Memory B cell (primary cell): Measurements from ENCODE around the gene LYRM4.
A peak's percentile ranks its signal among the peaks of the same experiment; 100 is the strongest.

Source experiments
- ATAC-seq: fragments of 150-1000 bp; cut with Tn5 transposase; 2 replicates; pipeline ENCODE4 v1.10.0; 2021; ENCODE audit warnings: low read depth, mild to moderate bottlenecking, moderate library complexity
- DNase-seq, 2 donors: peaks; one replicate each; pipeline ENCODE4 v3.0.0; 2022; ENCODE audit warnings: low spot score in 2 of 2
- H3K27ac Mint-ChIP-seq: one replicate; pipeline ENCODE4 v1.8.0; 2022; ENCODE audit warnings: mild to moderate bottlenecking, moderate library complexity, mixed read lengths
- H3K27me3 Mint-ChIP-seq: one replicate; pipeline ENCODE4 v1.8.0; 2022; ENCODE audit warnings: mixed read lengths
- H3K36me3 Mint-ChIP-seq: one replicate; pipeline ENCODE4 v1.8.0; 2022; ENCODE audit warnings: mild to moderate bottlenecking, mixed read lengths
- H3K4me1 Mint-ChIP-seq: one replicate; pipeline ENCODE4 v1.8.0; 2022; ENCODE audit warnings: mixed read lengths
- H3K4me3 Mint-ChIP-seq: one replicate; pipeline ENCODE4 v1.8.0; 2022; ENCODE audit warnings: mild to moderate bottlenecking, moderate library complexity, mixed read lengths
- H3K9me3 Mint-ChIP-seq: one replicate; pipeline ENCODE4 v1.8.0; 2022; ENCODE audit warnings: mixed read lengths

LYRM4 gene

GRCh38 chr6:5109436-5109835 is 151.3 kb downstream of the LYRM4 start:
- no peaks in the 10 kb centered on the region for H3K9me3 Mint-ChIP-seq
- ATAC-seq: no peak

GRCh38 chr6:5108536-5109150 is 152.1 kb downstream of the LYRM4 start:
- Mint-ChIP-seq H3K27ac (no peak overlapping the region), H3K36me3 (peaks cover 18% of the 10 kb centered on the region), H3K4me1 (no peaks in the 10 kb centered on the region), H3K9me3 (no peaks in the 10 kb centered on the region), H3K4me3 (no peak overlapping the region), H3K27me3 (no peaks in the 10 kb centered on the region)
- DNase-seq (no peak), ATAC-seq (no peak)

More at GRCh38 chr6:5109436-5109835, 151.3 kb downstream of the LYRM4 start:
- Mint-ChIP-seq H3K27ac (no peak overlapping the region), H3K36me3 (peaks cover 18% of the 10 kb centered on the region), H3K27me3 (no peaks in the 10 kb centered on the region), H3K4me1 (no peaks in the 10 kb centered on the region), H3K4me3 (no peak overlapping the region)
- DNase-seq: no peak

DNA sequence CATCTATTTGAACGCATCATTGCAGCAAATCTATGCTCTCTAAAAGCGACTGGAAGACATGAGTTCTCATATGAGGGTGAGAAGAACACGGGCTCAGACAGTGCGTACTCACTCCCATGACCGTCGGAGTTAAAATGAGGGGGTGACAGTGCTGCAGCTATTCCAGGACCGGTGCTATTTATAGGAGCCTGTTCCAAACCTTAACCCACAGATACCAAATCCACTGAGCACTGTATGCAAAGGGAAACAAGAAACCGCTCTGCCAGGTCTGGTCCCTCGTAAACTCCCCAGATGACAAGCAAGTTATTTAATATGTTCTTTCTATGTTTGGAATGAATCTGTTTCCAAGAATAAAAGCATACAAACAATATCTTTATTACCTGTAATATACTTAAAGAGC is 152.7 kb downstream of the LYRM4 start:
- H3K27me3 Mint-ChIP-seq: no peaks in the 10 kb centered on the region
- H3K4me3 Mint-ChIP-seq: no peak overlapping the region
- peaks cover 18% of the 10 kb centered on the region for H3K36me3 Mint-ChIP-seq
- H3K9me3 Mint-ChIP-seq: no peaks in the 10 kb centered on the region
- H3K27ac Mint-ChIP-seq: no peak overlapping the region
- ATAC-seq (no peak), DNase-seq (no peak)
- H3K4me1 Mint-ChIP-seq: no peaks in the 10 kb centered on the region

GRCh38 chr6:5107341-5107740 is 153.4 kb downstream of the LYRM4 start:
- DNase-seq (no peak), ATAC-seq (no peak)
- H3K4me1 Mint-ChIP-seq: no peaks in the 10 kb centered on the region
- no peak overlapping the region for H3K4me3 Mint-ChIP-seq
- H3K36me3 Mint-ChIP-seq: peaks cover 14% of the 10 kb centered on the region
- H3K27me3 Mint-ChIP-seq: no peaks in the 10 kb centered on the region
- no peaks in the 10 kb centered on the region for H3K9me3 Mint-ChIP-seq
- no peak overlapping the region for H3K27ac Mint-ChIP-seq

DNA sequence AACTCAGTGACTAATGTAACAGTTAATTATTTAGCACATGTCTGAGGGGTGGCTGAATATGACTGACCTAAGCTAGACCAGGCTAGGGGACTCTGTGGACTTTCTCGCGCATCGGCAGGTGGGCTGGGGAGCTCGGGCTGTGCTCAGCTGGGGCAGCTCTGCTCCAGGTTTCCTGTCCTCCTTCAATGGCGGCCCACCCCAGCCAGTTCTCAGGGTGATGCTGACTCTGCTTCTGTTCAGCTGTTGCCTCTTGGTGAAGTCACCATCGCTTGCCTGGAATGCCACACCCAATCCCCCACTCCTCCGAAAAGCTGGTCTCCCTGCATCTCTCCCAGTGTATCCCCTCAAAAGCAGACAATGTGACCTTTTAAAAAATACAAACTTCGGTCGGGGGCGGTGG is 155.6 kb downstream of the LYRM4 start:
- no peak overlapping the region for H3K4me3 Mint-ChIP-seq
- H3K9me3 Mint-ChIP-seq: no peaks in the 10 kb centered on the region
- H3K36me3 Mint-ChIP-seq: peaks cover 3% of the 10 kb centered on the region
- H3K4me1 Mint-ChIP-seq: no peaks in the 10 kb centered on the region
- H3K27me3 Mint-ChIP-seq: no peaks in the 10 kb centered on the region
- DNase-seq: no peak
- no peak for ATAC-seq
- H3K27ac Mint-ChIP-seq: no peak overlapping the region

- no peak for DNase-seq
- ATAC-seq: no peak
- Mint-ChIP-seq H3K9me3 (peaks cover 2% of the 10 kb centered on the region), H3K36me3 (peaks cover 3% of the 10 kb centered on the region), H3K4me1 (no peaks in the 10 kb centered on the region), H3K4me3 (no peak overlapping the region), H3K27ac (no peak overlapping the region), H3K27me3 (no peaks in the 10 kb centered on the region)
Observed at GRCh38 chr6:5104667-5105066, 156.1 kb downstream of the LYRM4 start.

DNA sequence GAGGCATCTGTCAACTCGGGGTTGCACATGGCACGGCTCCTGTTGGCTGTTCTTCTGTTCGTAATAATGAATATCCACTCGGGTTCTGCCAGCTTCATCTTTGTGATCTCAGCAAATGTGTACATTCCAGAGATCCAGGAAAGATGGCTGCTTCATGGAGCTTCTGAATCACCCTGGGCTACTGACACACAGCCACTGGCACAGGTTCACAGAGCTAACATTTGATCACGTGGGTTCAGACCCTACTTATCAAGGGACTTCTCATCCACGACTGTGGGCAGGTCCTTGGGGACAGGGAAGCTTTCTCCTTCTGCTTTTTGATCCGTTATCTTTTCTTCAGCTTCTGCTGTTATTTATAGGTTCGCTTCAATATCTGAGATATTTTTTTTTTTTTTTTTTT is 157.5 kb downstream of the LYRM4 start:
- H3K27me3 Mint-ChIP-seq: no peaks in the 10 kb centered on the region
- H3K9me3 Mint-ChIP-seq: peaks cover 2% of the 10 kb centered on the region
- DNase-seq (no peak), ATAC-seq (no peak)
- peaks cover 3% of the 10 kb centered on the region for H3K36me3 Mint-ChIP-seq
- H3K27ac Mint-ChIP-seq: no peak overlapping the region
- H3K4me1 Mint-ChIP-seq: no peaks in the 10 kb centered on the region
- no peak overlapping the region for H3K4me3 Mint-ChIP-seq

- no peaks in the 10 kb centered on the region for H3K36me3 Mint-ChIP-seq
- H3K9me3 Mint-ChIP-seq: peaks cover 2% of the 10 kb centered on the region
- no peaks in the 10 kb centered on the region for H3K27me3 Mint-ChIP-seq
- no peak overlapping the region for H3K4me3 Mint-ChIP-seq
- DNase-seq (no peak), ATAC-seq (no peak)
- H3K4me1 Mint-ChIP-seq: no peaks in the 10 kb centered on the region
- H3K27ac Mint-ChIP-seq: no peak overlapping the region
Observed at GRCh38 chr6:5102267-5102970, 158.3 kb downstream of the LYRM4 start.

- DNase-seq (no peak), ATAC-seq (no peak)
- Mint-ChIP-seq H3K4me3 (no peak overlapping the region), H3K9me3 (peaks cover 2% of the 10 kb centered on the region), H3K36me3 (no peaks in the 10 kb centered on the region), H3K4me1 (peaks cover 7% of the 10 kb centered on the region), H3K27ac (no peak overlapping the region), H3K27me3 (no peaks in the 10 kb centered on the region)
Observed at GRCh38 chr6:5100806-5101205, 159.9 kb downstream of the LYRM4 start.

GRCh38 chr6:5099537-5099936 is 161.2 kb downstream of the LYRM4 start:
- Mint-ChIP-seq H3K4me1 (peaks cover 15% of the 10 kb centered on the region), H3K9me3 (peaks cover 2% of the 10 kb centered on the region), H3K4me3 (no peak overlapping the region), H3K27ac (no peak overlapping the region), H3K36me3 (no peaks in the 10 kb centered on the region), H3K27me3 (peaks cover 2% of the 10 kb centered on the region)
- ATAC-seq: no peak
- no peak for DNase-seq

DNA sequence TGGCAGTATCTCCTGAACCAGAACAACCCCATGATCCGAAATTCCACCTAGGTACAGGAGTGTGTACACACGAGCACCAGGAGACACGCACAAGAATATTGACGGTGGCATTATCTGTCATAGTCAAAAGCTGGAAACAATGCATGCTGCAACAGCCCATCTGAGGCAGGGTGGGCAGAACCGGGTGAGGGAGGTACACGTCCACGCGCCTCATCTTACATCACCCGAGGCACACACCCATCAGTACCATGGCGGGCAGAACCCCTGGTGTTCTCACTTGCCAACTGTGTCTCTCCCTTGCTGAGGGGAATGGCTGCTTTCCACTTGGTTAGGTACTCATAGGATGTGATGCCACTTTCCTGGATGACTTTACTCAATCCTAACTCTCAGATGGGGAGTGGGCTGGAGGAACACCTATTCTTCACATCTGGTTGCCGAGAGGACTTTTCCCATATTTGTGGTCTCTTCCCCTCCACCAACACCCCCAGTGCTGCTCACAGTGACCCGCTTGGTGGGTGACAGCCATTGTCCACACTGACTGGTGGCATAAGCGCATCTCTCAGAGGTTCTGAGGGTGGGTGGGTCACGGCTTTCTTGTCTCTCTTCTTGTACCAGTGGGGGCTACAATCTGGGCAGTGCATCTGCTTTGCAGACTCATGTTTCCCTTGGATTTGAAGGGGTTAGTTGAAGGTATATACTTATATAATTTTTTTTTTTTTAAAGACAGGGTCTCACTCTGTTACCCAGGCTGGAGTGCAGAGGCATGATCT is 162.1 kb downstream of the LYRM4 start:
- Mint-ChIP-seq H3K27ac (no peak overlapping the region), H3K36me3 (no peaks in the 10 kb centered on the region), H3K27me3 (peaks cover 2% of the 10 kb centered on the region), H3K4me3 (no peak overlapping the region), H3K9me3 (peaks cover 2% of the 10 kb centered on the region), H3K4me1 (peaks cover 18% of the 10 kb centered on the region)
- ATAC-seq (no peak), DNase-seq (no peak)

- Mint-ChIP-seq H3K36me3 (no peaks in the 10 kb centered on the region), H3K4me3 (no peak overlapping the region), H3K27me3 (peaks cover 7% of the 10 kb centered on the region), H3K9me3 (peaks cover 2% of the 10 kb centered on the region), H3K4me1 (peaks cover 22% of the 10 kb centered on the region), H3K27ac (no peak overlapping the region)
- no peak for ATAC-seq
- DNase-seq: no peak
Observed at GRCh38 chr6:5096482-5096881, 164.3 kb downstream of the LYRM4 start.

DNA sequence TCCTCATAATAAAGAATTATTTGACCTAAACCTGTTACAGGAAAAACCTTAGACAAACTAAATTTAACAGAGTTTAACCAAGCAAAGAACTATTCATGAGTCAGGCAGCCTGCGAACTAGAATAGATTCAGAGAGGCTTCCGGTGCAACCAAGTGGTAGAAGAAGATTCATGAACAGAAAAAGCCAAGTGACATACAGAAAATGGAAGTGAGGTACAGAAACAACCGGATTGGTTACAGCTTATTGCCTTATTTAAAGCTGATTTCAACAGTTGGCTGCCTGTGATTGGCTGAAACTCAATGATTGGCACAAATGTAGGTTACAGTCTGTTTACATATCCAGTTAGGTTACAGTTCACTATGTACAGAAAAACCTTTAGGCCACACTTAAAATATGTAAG is 165.5 kb downstream of the LYRM4 start:
- Mint-ChIP-seq H3K27ac (peak overlapping the region; percentile 20), H3K9me3 (peaks cover 2% of the 10 kb centered on the region), H3K4me1 (peaks cover 31% of the 10 kb centered on the region), H3K27me3 (peaks cover 10% of the 10 kb centered on the region), H3K4me3 (peak overlapping the region; percentile 8), H3K36me3 (no peaks in the 10 kb centered on the region)
- DNase-seq (no peak), ATAC-seq (peak; percentile 79)

DNA sequence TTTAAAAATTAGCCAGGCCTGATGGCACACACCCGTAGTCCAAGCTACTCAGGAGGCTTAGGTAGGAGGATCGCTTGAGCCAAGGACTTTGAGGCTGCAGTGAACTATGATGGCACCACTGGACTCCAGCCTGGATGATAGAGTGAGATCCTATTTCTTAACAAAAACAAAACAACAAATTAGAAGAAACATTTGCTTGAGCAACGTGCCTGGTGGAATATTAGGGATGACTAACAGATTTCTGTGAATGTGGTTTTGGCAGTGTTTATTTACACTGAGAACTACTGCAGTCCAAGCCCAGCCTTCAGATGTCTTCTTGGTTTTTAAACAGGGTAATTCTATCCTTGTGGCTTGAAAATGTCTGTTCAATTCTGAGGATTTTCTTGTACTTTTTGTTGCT is 166.4 kb downstream of the LYRM4 start:
- no peaks in the 10 kb centered on the region for H3K36me3 Mint-ChIP-seq
- DNase-seq: no peak
- H3K9me3 Mint-ChIP-seq: no peaks in the 10 kb centered on the region
- no peak for ATAC-seq
- H3K27ac Mint-ChIP-seq: no peak overlapping the region
- peak overlapping the region; percentile 58 for H3K4me3 Mint-ChIP-seq
- H3K27me3 Mint-ChIP-seq: peaks cover 10% of the 10 kb centered on the region
- peaks cover 31% of the 10 kb centered on the region for H3K4me1 Mint-ChIP-seq
